KMS-11 (cell line): ENCODE measurements around the gene DNAJB12.
"Not testable (repeated sequence)": the region's sequence is repeated elsewhere in the genome, so short reads cannot be mapped to it uniquely, and the experiment has no call there.

Experiments
- H2AFZ ChIP-seq: fragments of 200-600 bp; sonication (generic); 2 replicates; pipeline ENCODE4 v1.6.1; 2016; ENCODE audit warnings: antibody characterized with exemption, mixed run types, low read depth
- H3K27ac ChIP-seq: fragments of 200-600 bp; sonication (generic); 2 replicates; pipeline ENCODE4 v1.6.1; 2016; ENCODE audit warnings: mild to moderate bottlenecking, mixed run types
- H3K27me3 ChIP-seq: fragments of 200-600 bp; sonication (generic); 2 replicates; pipeline ENCODE4 v1.6.1; 2017; ENCODE audit warnings: mild to moderate bottlenecking, low read depth, mixed run types, moderate library complexity; ENCODE audit not compliant: insufficient read depth
- H3K36me3 ChIP-seq: fragments of 200-600 bp; sonication (generic); 2 replicates; pipeline ENCODE4 v1.6.1; 2017; ENCODE audit warnings: mild to moderate bottlenecking, mixed run types; ENCODE audit not compliant: insufficient read depth
- H3K4me1 ChIP-seq: fragments of 200-600 bp; sonication (generic); 2 replicates; pipeline ENCODE4 v1.6.1; 2016; ENCODE audit warnings: mild to moderate bottlenecking, low read depth, mixed run types; ENCODE audit not compliant: poor library complexity, severe bottlenecking
- H3K4me2 ChIP-seq: fragments of 200-600 bp; sonication (generic); 2 replicates; pipeline ENCODE4 v1.7.0; 2016; ENCODE audit warnings: mild to moderate bottlenecking, mixed run types
- H3K4me3 ChIP-seq: fragments of 200-600 bp; sonication (generic); IDR thresholded peaks from 2 replicates; pipeline ENCODE4 v1.6.1; 2017; ENCODE audit warnings: low read depth, low read length, mixed read lengths; ENCODE audit not compliant: insufficient read depth
- H3K79me2 ChIP-seq: fragments of 200-600 bp; sonication (generic); 2 replicates; pipeline ENCODE4 v1.6.1; 2016; ENCODE audit warnings: low read depth, mixed run types; ENCODE audit not compliant: insufficient read depth
- H3K9ac ChIP-seq: fragments of 200-600 bp; sonication (generic); 2 replicates; pipeline ENCODE4 v1.6.1; 2016; ENCODE audit warnings: mild to moderate bottlenecking, mixed run types
- H4K20me1 ChIP-seq: fragments of 200-600 bp; sonication (generic); 2 replicates; pipeline ENCODE4 v1.6.1; 2016; ENCODE audit warnings: mild to moderate bottlenecking, mixed run types; ENCODE audit not compliant: insufficient read depth
- TF ChIP-seq, protein P1 (sequence below): fragments of 200-600 bp; sonication (generic); conservative IDR thresholded peaks from 2 replicates; pipeline ENCODE4 v1.6.1; 2017; ENCODE audit warnings: low read depth, mild to moderate bottlenecking, antibody characterized with exemption, low read length, moderate library complexity, mixed read lengths

Gene DNAJB12

DNA sequence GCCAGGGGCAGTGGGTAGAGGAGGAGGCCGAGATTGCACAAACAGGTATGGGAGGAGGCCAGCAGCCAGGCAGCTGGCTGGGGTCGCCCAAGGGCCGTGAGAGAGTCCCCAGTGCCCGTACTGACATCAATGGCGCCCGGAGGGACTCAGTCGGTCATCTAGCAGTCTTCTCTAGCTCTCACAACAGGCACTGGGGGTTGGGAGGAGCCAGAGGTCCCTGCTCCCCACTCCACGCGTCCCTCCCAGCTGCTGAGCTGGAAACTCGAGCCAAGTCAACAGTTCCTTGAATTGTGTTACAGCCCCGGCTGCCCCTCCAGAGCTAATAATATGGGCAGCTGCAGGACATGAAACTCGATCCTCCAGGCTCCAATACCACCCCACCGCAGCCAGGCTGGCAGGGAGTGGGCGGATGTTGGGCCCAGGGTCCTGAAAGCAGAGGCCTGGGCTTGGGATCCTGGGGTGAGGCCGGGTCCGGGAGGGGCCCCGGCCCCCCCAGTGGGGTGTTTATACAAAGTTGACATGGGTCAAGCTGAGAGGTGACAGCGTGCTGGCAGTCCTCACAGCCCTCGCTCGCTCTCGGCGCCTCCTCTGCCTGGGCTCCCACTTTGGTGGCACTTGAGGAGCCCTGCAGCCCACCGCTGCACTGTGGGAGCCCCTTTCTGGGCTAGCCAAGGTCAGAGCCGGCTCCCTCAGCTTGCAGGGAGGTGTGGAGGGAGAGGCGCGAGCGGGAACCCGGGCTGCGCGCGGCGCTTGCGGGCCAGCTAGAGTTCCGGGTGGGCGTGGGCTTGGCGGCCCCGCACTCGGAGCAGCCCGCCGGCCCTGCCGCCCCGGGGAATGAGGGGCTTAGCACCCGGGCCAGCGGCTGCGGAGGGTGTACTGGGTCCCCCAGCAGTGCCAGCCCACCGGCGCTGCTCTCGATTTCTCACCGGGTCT is 29.2 kb downstream of the DNAJB12 start:
- not testable (repeated sequence) for H3K4me2 ChIP-seq, H3K4me3 ChIP-seq, H3K79me2 ChIP-seq, H3K27me3 ChIP-seq, H3K36me3 ChIP-seq, H4K20me1 ChIP-seq, H2AFZ ChIP-seq, H3K9ac ChIP-seq, H3K27ac ChIP-seq
- peaks cover 70% of the 10 kb centered on the region for H3K4me1 ChIP-seq

DNA sequence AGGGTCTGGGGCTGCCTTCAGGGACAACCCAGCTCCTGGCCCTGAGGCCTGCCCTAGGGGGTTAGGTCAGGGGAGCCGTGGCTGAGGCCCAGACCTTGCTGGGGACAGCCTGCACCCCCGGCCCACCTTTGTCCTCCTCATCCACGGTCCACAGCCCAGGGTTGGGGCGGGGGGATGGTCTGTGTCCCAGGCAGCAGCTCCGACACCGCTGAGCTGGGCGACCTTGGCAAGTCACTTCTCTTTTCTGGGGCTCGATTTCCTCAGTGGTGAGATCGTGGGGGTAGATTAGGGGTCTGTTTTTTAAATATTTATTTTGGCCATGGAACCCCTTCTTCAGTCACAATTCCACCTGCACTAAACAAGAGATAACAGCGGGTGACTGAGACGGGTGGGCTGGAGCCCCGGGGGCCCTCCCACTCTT is 30.9 kb downstream of the DNAJB12 start:
- Histone ChIP-seq H3K4me1 (peaks cover 64% of the 10 kb centered on the region), H3K4me2 (no peak overlapping the region), H4K20me1 (no peaks in the 10 kb centered on the region), H3K9ac (no peak overlapping the region), H3K4me3 (no peak overlapping the region), H3K36me3 (no peaks in the 10 kb centered on the region), H3K27ac (no peak overlapping the region), H2AFZ (no peak overlapping the region), H3K79me2 (no peaks in the 10 kb centered on the region), H3K27me3 (no peaks in the 10 kb centered on the region)
- TF ChIP-seq, protein P1, sequence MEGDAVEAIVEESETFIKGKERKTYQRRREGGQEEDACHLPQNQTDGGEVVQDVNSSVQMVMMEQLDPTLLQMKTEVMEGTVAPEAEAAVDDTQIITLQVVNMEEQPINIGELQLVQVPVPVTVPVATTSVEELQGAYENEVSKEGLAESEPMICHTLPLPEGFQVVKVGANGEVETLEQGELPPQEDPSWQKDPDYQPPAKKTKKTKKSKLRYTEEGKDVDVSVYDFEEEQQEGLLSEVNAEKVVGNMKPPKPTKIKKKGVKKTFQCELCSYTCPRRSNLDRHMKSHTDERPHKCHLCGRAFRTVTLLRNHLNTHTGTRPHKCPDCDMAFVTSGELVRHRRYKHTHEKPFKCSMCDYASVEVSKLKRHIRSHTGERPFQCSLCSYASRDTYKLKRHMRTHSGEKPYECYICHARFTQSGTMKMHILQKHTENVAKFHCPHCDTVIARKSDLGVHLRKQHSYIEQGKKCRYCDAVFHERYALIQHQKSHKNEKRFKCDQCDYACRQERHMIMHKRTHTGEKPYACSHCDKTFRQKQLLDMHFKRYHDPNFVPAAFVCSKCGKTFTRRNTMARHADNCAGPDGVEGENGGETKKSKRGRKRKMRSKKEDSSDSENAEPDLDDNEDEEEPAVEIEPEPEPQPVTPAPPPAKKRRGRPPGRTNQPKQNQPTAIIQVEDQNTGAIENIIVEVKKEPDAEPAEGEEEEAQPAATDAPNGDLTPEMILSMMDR: no peak

DNA sequence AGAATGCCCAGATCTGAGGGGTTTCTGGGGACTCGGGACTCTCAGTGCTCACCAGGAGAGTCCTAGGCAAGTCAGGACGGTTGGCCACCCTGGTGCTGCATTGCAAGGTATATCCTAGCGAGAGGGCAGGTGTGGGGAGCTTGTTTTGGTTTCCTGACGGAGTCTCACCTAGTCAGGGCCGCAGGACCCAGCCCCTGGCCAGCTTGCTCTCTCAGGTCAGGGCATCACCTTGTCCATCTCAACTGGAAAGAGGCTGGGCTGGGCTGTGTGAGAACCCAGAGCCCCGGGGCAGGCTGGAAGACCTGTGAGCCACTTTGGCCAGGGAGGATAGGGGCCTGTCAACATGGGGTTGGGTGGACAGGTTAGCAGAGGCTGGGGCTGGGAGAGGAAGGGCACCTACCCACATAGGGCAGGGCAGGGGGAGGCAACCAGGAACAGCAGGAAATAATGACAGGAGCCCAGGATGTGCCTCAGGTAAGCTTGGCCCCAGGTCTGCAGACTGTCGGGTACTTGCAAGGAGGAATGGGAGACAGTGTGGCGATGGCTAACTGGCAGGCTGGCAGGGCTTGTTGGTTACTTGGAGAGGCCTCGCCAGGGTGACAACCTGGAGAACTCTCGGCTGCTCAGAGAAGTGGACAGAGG is 31.5 kb downstream of the DNAJB12 start:
- H3K4me2 ChIP-seq: peak overlapping the region; percentile 17; the same call in 1 of the 2 replicates
- no peak overlapping the region; the same call in 1 of the 2 replicates for H3K27ac ChIP-seq

DNA sequence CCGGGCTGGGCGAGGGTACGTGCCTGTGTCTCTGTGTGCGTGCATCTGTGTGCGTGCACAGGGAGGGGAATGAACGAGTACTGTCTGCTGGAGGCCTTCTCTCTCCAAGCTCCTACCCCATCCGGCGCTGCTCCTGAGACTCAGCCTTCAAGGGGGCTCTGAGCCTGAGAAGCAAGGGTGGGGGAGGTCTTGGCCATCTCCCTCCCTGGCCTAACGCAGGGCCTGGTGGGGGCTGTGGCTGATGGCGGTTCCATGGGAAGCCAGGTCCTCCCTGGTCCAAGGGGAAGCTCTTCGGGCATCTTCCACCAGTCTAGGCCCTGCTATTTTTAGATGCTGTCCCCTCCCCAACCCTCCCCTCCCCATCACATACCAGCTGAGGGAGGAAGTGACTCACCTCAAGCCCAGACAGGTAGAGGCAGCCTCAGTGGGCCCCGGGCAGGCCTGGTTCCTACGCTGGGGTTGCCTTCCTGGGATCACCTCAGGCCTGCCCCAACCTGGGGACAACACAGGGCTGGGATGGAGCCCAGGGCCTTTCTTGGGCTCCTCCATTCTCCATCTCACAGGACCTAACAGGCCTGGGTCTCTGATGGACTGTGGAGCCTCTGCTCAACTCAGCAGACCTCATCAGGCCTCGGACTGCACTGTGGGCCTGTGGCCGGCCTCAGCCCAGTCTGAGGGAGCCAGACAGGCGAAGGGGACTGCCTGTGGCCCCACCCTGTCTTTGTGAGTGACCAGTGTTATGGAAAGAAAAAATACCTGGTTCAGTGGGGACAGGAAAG is 32.2 kb downstream of the DNAJB12 start:
- TF ChIP-seq, protein P1: no peak
- Histone ChIP-seq H3K4me2 (peak overlapping the region; percentile 99; the same call in 1 of the 2 replicates), H3K36me3 (no peaks in the 10 kb centered on the region), H4K20me1 (no peaks in the 10 kb centered on the region), H3K27ac (peak overlapping the region; percentile 98), H3K79me2 (no peaks in the 10 kb centered on the region), H3K4me3 (no peak overlapping the region), H3K27me3 (no peaks in the 10 kb centered on the region), H3K4me1 (peaks cover 64% of the 10 kb centered on the region), H2AFZ (peak overlapping the region; percentile 16; the same call in 1 of the 2 replicates), H3K9ac (no peak overlapping the region; the same call in 1 of the 2 replicates)

More for the DNA sequence above, 31.5 kb downstream of the DNAJB12 start:
- H4K20me1 ChIP-seq: no peaks in the 10 kb centered on the region
- H3K27me3 ChIP-seq: no peaks in the 10 kb centered on the region
- peaks cover 64% of the 10 kb centered on the region for H3K4me1 ChIP-seq
- TF ChIP-seq, protein P1: no peak
- no peak overlapping the region for H3K4me3 ChIP-seq
- no peak overlapping the region; the same call in 1 of the 2 replicates for H3K9ac ChIP-seq
- H3K36me3 ChIP-seq: no peaks in the 10 kb centered on the region
- H3K79me2 ChIP-seq: no peaks in the 10 kb centered on the region
- H2AFZ ChIP-seq: peak overlapping the region; percentile 16; the same call in 1 of the 2 replicates
